Uterus (tissue), 2 donors: ENCODE data around the gene DHPS.

Experiments used
- CTCF ChIP-seq, 4 experiments: fragments of 200-600 bp in 2 of 4; fragments of 450-650 bp in 2 of 4; sonication (generic) in 2 of 4; IDR thresholded peaks; one replicate each; pipeline ENCODE4 v1.5.1; 2016 to 2019; ENCODE audit warnings: antibody characterized with exemption in 4 of 4, mild to moderate bottlenecking in 2 of 4, moderate library complexity in 1 of 4
- POLR2A ChIP-seq, 2 donors: fragments of 450-650 bp; IDR thresholded peaks; one replicate each; pipeline ENCODE4 v1.6.1; 2016; ENCODE audit warnings: antibody characterized with exemption in 2 of 2, mild to moderate bottlenecking in 1 of 2, moderate library complexity in 1 of 2

GRCh38 chr19:12675399-12675798, 6.3 kb downstream of the DHPS start:
- TF ChIP-seq CTCF (IDR thresholded peaks at IDR 0.05) (no peak), POLR2A (IDR thresholded peaks at IDR 0.05) (no peak)
